GM21447 (cell line): ENCODE data around the gene ANKRD16.

Experiments used
- ATAC-seq: cut with Tn5 transposase; IDR thresholded peaks from one replicate; pipeline ENCODE4 v1.9.1; 2021; ENCODE audit not compliant: unreplicated experiment

The ANKRD16 gene

GRCh38 chr10:5812283-5813090, 77.2 kb downstream of the ANKRD16 start:
- ATAC-seq = peak; percentile 14
